Neuronal stem cell (in vitro differentiated cells): ENCODE measurements around the gene UXS1.
A peak's percentile ranks its signal among the peaks of the same experiment; 100 is the strongest.

Experiments used
- DNase-seq: peaks from one replicate; pipeline ENCODE4 v3.0.0-alpha.2; 2013; ENCODE audit warnings: low spot score
- H2AFZ ChIP-seq: one replicate; pipeline ENCODE4 v1.6.1; 2013; ENCODE audit warnings: mild to moderate bottlenecking, low read length, inconsistent platforms
- H2AK5ac ChIP-seq: 2 replicates; pipeline ENCODE4 v1.6.1; 2013; ENCODE audit warnings: low read depth, mild to moderate bottlenecking, inconsistent platforms, low read length, moderate library complexity, mixed read lengths
- H2BK120ac ChIP-seq: 2 replicates; pipeline ENCODE4 v1.6.1; 2013; ENCODE audit warnings: low read depth, mild to moderate bottlenecking, inconsistent platforms, low read length, moderate library complexity, mixed read lengths
- H2BK12ac ChIP-seq: one replicate; pipeline ENCODE4 v1.6.1; 2013; ENCODE audit warnings: low read length, inconsistent platforms
- H2BK15ac ChIP-seq: 2 replicates; pipeline ENCODE4 v1.6.1; 2013; ENCODE audit warnings: mild to moderate bottlenecking, low read length, inconsistent platforms, mixed read lengths
- H2BK5ac ChIP-seq: one replicate; pipeline ENCODE4 v1.6.1; 2013; ENCODE audit warnings: inconsistent platforms, mild to moderate bottlenecking, low read length, moderate library complexity
- H3K14ac ChIP-seq: one replicate; pipeline ENCODE4 v1.6.1; 2013; ENCODE audit warnings: low read length, inconsistent platforms
- H3K18ac ChIP-seq: 2 replicates; pipeline ENCODE4 v1.6.1; 2013; ENCODE audit warnings: low read length, inconsistent platforms
- H3K23ac ChIP-seq: 2 replicates; pipeline ENCODE4 v1.6.1; 2013; ENCODE audit warnings: low read depth, mild to moderate bottlenecking, mixed read lengths, low read length, inconsistent platforms; ENCODE audit not compliant: poor library complexity
- H3K27ac ChIP-seq: replicated peaks from 3 replicates; pipeline ENCODE4 v1.5.1; 2013; ENCODE audit warnings: low read length, inconsistent platforms
- H3K27me3 ChIP-seq, 3 experiments: 2 replicates each; pipeline ENCODE4 v1.6.1; 2013; ENCODE audit warnings: low read length in 3 of 3, mild to moderate bottlenecking in 2 of 3, inconsistent platforms in 1 of 3, low read depth in 1 of 3, mixed read lengths in 1 of 3, moderate library complexity in 1 of 3; ENCODE audit not compliant: control insufficient read depth in 3 of 3, insufficient read depth in 3 of 3
- H3K36me3 ChIP-seq, 2 donors: replicated peaks in 1 of 2; 2 replicates each; pipeline ENCODE4 v1.6.1; 2013; ENCODE audit warnings: low read length in 2 of 2; ENCODE audit not compliant: control insufficient read depth in 2 of 2, insufficient read depth in 2 of 2
- H3K4ac ChIP-seq: 2 replicates; pipeline ENCODE4 v1.6.1; 2013; ENCODE audit warnings: inconsistent platforms, mild to moderate bottlenecking, low read length, moderate library complexity
- H3K4me1 ChIP-seq, 2 donors: 1 replicate in 1 of 2; 2 replicates in 1 of 2; pipeline ENCODE4 v1.6.1; 2013; ENCODE audit warnings: low read length in 2 of 2, low read depth in 1 of 2; ENCODE audit not compliant: control insufficient read depth in 2 of 2, insufficient read depth in 1 of 2
- H3K4me2 ChIP-seq: one replicate; pipeline ENCODE4 v1.6.1; 2013; ENCODE audit warnings: mild to moderate bottlenecking, low read length, inconsistent platforms; ENCODE audit not compliant: insufficient read depth, poor library complexity, severe bottlenecking
- H3K4me3 ChIP-seq, 2 donors: 2 replicates each; pipeline ENCODE4 v1.5.1; 2013; ENCODE audit warnings: low read length in 2 of 2, mild to moderate bottlenecking in 2 of 2, inconsistent platforms in 1 of 2, moderate library complexity in 1 of 2
- H3K79me1 ChIP-seq: one replicate; pipeline ENCODE4 v1.6.1; 2013; ENCODE audit warnings: low read depth, mild to moderate bottlenecking, inconsistent platforms, low read length, moderate library complexity
- H3K9ac ChIP-seq: one replicate; pipeline ENCODE4 v1.6.1; 2013; ENCODE audit warnings: mild to moderate bottlenecking, low read depth, low read length, inconsistent platforms; ENCODE audit not compliant: poor library complexity
- H3K9me3 ChIP-seq, 2 donors: replicated peaks in 1 of 2; 2 replicates each; pipeline versions ENCODE3 to v1.6.1; 2013; ENCODE audit warnings: low read length in 2 of 2, mild to moderate bottlenecking in 2 of 2, inconsistent platforms in 1 of 2, low read depth in 1 of 2, mixed read lengths in 1 of 2, moderate library complexity in 1 of 2; ENCODE audit not compliant: control insufficient read depth in 2 of 2, insufficient read depth in 1 of 2
- H4K8ac ChIP-seq: one replicate; pipeline ENCODE4 v1.6.1; 2013; ENCODE audit warnings: low read depth, mild to moderate bottlenecking, inconsistent platforms, low read length, moderate library complexity
- H4K91ac ChIP-seq: one replicate; pipeline ENCODE4 v1.6.1; 2013; ENCODE audit warnings: low read length, low read depth, mild to moderate bottlenecking, inconsistent platforms; ENCODE audit not compliant: poor library complexity
- WGBS, 2 donors: extraction: QIAGEN DNeasy Blood & Tissue Kit; methylation state at CpG; one replicate each; pipeline ENCODE4 v1.1.7; 2013; ENCODE audit warnings: missing lambda C conversion rate in 2 of 2, mixed read lengths in 1 of 2; ENCODE audit not compliant: insufficient read length in 2 of 2, insufficient replicate concordance in 1 of 2; ENCODE audit errors: extremely low coverage in 2 of 2; 5-methylcytosine and 5-hydroxymethylcytosine counted together

The UXS1 gene

GRCh38 chr2:106104332-106105062 is 89.6 kb downstream of the UXS1 start:
- H3K36me3 ChIP-seq, result peaks cover 15 to 75% of the 10 kb centered on the region in 2 donors
- no peak overlapping the region for H2BK12ac ChIP-seq
- H2AK5ac ChIP-seq, result no peak overlapping the region
- H3K4me1 ChIP-seq, result peaks cover 0 to 2% of the 10 kb centered on the region in 2 donors
- no peaks in the 10 kb centered on the region for H3K9me3 ChIP-seq
- H2BK120ac ChIP-seq, result no peak overlapping the region
- no peak overlapping the region for H3K4ac ChIP-seq
- no CpG with 5 or more reads among the region's 16 CpGs for WGBS, 2 donors
- H3K79me1 ChIP-seq, result no peaks in the 10 kb centered on the region
- no peak overlapping the region for H4K91ac ChIP-seq
- H3K14ac ChIP-seq, result no peak overlapping the region
- no peak overlapping the region for H4K8ac ChIP-seq
- H3K4me2 ChIP-seq, result no peak overlapping the region
- no peak overlapping the region for H2AFZ ChIP-seq
- H3K27me3 ChIP-seq, result no peaks in the 10 kb centered on the region
- no peak overlapping the region for H3K9ac ChIP-seq
- DNase-seq, result peak; percentile 54
- H3K23ac ChIP-seq, result no peak overlapping the region
- no peak overlapping the region for H2BK15ac ChIP-seq
- H3K18ac ChIP-seq, result no peak overlapping the region
- H2BK5ac ChIP-seq, result no peak overlapping the region
- H3K27ac ChIP-seq, result no peak overlapping the region
- no peak overlapping the region for H3K4me3 ChIP-seq

GRCh38 chr2:106099691-106100090 is 94.4 kb downstream of the UXS1 start:
- Histone ChIP-seq H4K91ac (no peak overlapping the region), H3K9me3 (no peaks in the 10 kb centered on the region), H3K18ac (no peak overlapping the region), H3K4ac (no peak overlapping the region), H2BK12ac (no peak overlapping the region), H3K4me3 (no peak overlapping the region), H2AFZ (no peak overlapping the region), H3K23ac (no peak overlapping the region), H2BK5ac (no peak overlapping the region), H3K27me3 (no peaks in the 10 kb centered on the region), H2BK15ac (no peak overlapping the region), H3K4me1 (peaks cover 0 to 8% of the 10 kb centered on the region in 2 donors), H2AK5ac (no peak overlapping the region), H3K36me3 (peaks cover 15 to 78% of the 10 kb centered on the region in 2 donors), H3K4me2 (no peak overlapping the region), H2BK120ac (no peak overlapping the region), H3K79me1 (no peaks in the 10 kb centered on the region), H3K14ac (no peak overlapping the region), H4K8ac (no peak overlapping the region), H3K27ac (no peak overlapping the region), H3K9ac (no peak overlapping the region)
- DNase-seq, result no peak
- no CpG with 5 or more reads among the region's 5 CpGs for WGBS, 2 donors

GRCh38 chr2:106098664-106099063 is 95.4 kb downstream of the UXS1 start:
- peaks cover 21 to 79% of the 10 kb centered on the region in 2 donors for H3K36me3 ChIP-seq
- no peak overlapping the region for H4K8ac ChIP-seq
- no peak overlapping the region for H3K14ac ChIP-seq
- H3K4ac ChIP-seq, result no peak overlapping the region
- no peak for DNase-seq
- no peak overlapping the region for H3K18ac ChIP-seq
- H3K9ac ChIP-seq, result no peak overlapping the region
- no peak overlapping the region for H2AK5ac ChIP-seq
- H3K9me3 ChIP-seq, result no peaks in the 10 kb centered on the region
- H4K91ac ChIP-seq, result no peak overlapping the region
- no CpG with 5 or more reads among the region's 9 CpGs for WGBS, 2 donors
- H3K4me2 ChIP-seq, result no peak overlapping the region
- H2BK12ac ChIP-seq, result no peak overlapping the region
- no peaks in the 10 kb centered on the region for H3K27me3 ChIP-seq
- no peak overlapping the region for H3K23ac ChIP-seq
- no peak overlapping the region for H3K27ac ChIP-seq
- no peak overlapping the region for H3K4me3 ChIP-seq
- H2BK120ac ChIP-seq, result no peak overlapping the region
- peaks cover 0 to 8% of the 10 kb centered on the region in 2 donors for H3K4me1 ChIP-seq
- H2BK15ac ChIP-seq, result no peak overlapping the region
- H2AFZ ChIP-seq, result no peak overlapping the region
- H2BK5ac ChIP-seq, result no peak overlapping the region
- no peaks in the 10 kb centered on the region for H3K79me1 ChIP-seq

DNA sequence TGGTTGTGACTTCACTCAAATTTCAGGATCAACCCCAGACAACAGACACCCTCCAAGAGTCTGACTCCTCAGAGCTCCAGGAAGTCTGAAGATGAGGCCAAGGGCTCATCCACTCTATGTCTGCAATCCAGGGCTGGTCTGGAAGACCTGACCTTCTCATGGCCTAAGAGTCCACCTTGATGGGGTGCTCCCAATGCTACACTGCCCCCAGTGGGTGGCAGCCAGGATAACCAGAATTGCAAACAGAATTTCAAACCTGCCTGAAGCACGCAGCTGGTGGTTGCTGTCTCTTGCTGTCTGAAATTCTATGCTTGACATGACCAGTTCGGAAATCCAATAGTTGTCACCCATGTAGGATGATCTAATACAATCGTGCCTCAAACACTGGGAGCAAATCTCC is 96.0 kb downstream of the UXS1 start:
- Histone ChIP-seq H3K27ac (no peak overlapping the region), H3K14ac (no peak overlapping the region), H3K79me1 (no peaks in the 10 kb centered on the region), H3K9ac (no peak overlapping the region), H2BK5ac (no peak overlapping the region), H3K23ac (no peak overlapping the region), H3K4ac (no peak overlapping the region), H2AFZ (no peak overlapping the region), H3K4me2 (no peak overlapping the region), H2BK12ac (no peak overlapping the region), H4K8ac (no peak overlapping the region), H2BK15ac (no peak overlapping the region), H2AK5ac (no peak overlapping the region), H2BK120ac (no peak overlapping the region), H3K27me3 (no peaks in the 10 kb centered on the region), H3K4me1 (peaks cover 0 to 8% of the 10 kb centered on the region in 2 donors), H3K18ac (no peak overlapping the region), H4K91ac (no peak overlapping the region), H3K4me3 (no peak overlapping the region), H3K36me3 (peaks cover 21 to 85% of the 10 kb centered on the region in 2 donors), H3K9me3 (no peaks in the 10 kb centered on the region)
- no CpG with 5 or more reads among the region's 3 CpGs for WGBS, 2 donors
- no peak for DNase-seq
